ENCODE results near the gene ALPP. TPM values are rescaled to one million over a fixed set of nuclear protein-coding genes. Genes with fewer than 3 reads are reported as not detected.
A peak's percentile ranks its signal among the peaks of the same experiment; 100 is the strongest.

ALPP gene
- polyA plus RNA-seq, 1 of the 3 experiments (the other 2 are of a cell fraction), result not detected

DNA sequence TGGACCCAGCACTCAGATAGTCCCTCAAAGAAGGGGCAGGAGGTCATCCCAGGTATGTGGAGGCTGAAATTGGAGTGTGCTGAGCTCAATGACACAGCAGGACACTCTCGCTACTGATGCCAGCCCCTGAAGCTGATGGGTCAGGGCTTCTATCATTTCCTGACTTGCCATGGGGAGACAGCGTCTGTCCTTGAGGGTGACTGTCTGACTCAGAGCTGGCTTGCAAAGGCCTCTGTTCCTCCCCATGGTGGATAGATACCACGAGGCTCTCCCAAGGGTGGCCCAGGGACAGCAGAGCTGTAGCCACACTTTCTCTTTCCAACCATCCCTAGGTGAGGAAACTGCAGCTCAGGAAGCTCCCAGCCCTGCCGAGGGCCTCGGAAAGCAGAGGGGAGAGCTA is 38.9 kb downstream of the ALPP start:
- no peak overlapping the region for H3K27ac ChIP-seq (ENCODE audit: low read depth in 2 of 2, low read length in 1 of 2)
- H3K4me3 ChIP-seq (ENCODE audit: low read depth in 2 of 2, low read length in 1 of 2), result no peak overlapping the region
- peaks cover 81% of the 10 kb centered on the region for H3K27me3 ChIP-seq (ENCODE audit: insufficient read depth)
- H3K4me2 ChIP-seq, result no peak overlapping the region
- no peaks in the 10 kb centered on the region; a peak in 1 of 4 replicates for H3K4me1 ChIP-seq (ENCODE audit: control insufficient read depth in 1 of 2, insufficient read depth in 2 of 2, low read depth in 1 of 2, low read length in 1 of 2)
- H3K9me2 ChIP-seq, result no peaks in the 10 kb centered on the region
- no peaks in the 10 kb centered on the region for H3F3A ChIP-seq (replicated peaks; ENCODE audit: insufficient read depth)
- TF ChIP-seq SIN3A (IDR thresholded peaks at IDR 0.05; ENCODE audit: borderline replicate concordance, low read depth, low read length), result no peak
- TF ChIP-seq, protein P1, sequence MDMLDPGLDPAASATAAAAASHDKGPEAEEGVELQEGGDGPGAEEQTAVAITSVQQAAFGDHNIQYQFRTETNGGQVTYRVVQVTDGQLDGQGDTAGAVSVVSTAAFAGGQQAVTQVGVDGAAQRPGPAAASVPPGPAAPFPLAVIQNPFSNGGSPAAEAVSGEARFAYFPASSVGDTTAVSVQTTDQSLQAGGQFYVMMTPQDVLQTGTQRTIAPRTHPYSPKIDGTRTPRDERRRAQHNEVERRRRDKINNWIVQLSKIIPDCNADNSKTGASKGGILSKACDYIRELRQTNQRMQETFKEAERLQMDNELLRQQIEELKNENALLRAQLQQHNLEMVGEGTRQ (IDR thresholded peaks at IDR 0.05; ENCODE audit: borderline replicate concordance, low read depth, low read length), result no peak
- no peak for TF ChIP-seq NRF1 (IDR thresholded peaks at IDR 0.05; ENCODE audit: low read depth, low read length)
- no peaks in the 10 kb centered on the region for H3K79me2 ChIP-seq (ENCODE audit: insufficient read depth)
- no peak overlapping the region for H2AFZ ChIP-seq (ENCODE audit: low read depth)
- ChIA-PET POLR2A (no interaction called here), CTCF (interaction anchor here (0.6 to 1.1 kb wide), 4 partner anchors 14 to 511 kb away, joined by 3 read pairs; no protein-coding TSS in a partner anchor)
- DNase-seq, result no peak
- no peak overlapping the region for H3K9ac ChIP-seq
- no peaks in the 10 kb centered on the region for H4K20me1 ChIP-seq (ENCODE audit: insufficient read depth)
- 50% methylated on average over 1 of the region's 5 CpGs for WGBS (ENCODE audit: low lambda C conversion rate)
- no peaks in the 10 kb centered on the region for H3K36me3 ChIP-seq (replicated peaks in 1 of 2; ENCODE audit: control insufficient read depth in 1 of 2, insufficient read depth in 2 of 2, low read length in 1 of 2)
- no peaks in the 10 kb centered on the region for H3K9me3 ChIP-seq

DNA sequence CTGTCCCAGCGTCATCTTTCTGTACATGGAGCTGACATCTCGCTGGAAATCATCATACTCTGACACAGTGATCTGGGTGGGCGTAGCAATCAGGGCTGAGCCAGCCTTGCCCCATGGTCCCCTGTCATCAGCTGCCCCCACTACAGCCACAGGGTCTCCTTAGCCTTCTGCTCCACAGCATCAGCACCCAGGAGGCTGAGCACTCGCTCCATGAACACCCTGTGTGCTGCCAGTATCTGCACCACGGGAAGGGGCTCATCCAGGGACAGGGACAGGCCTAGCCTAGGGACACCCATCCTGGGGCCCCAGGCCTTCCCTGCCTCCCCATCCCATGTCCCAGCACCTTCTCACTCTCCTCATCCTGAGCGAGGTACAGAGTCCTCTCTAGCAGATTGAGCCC is 39.5 kb downstream of the ALPP start:
- H3K9me2 ChIP-seq, result no peaks in the 10 kb centered on the region
- no peak for TF ChIP-seq TAF1 (IDR thresholded peaks at IDR 0.05; ENCODE audit: borderline replicate concordance, low read depth, low read length)
- TF ChIP-seq, protein P2, sequence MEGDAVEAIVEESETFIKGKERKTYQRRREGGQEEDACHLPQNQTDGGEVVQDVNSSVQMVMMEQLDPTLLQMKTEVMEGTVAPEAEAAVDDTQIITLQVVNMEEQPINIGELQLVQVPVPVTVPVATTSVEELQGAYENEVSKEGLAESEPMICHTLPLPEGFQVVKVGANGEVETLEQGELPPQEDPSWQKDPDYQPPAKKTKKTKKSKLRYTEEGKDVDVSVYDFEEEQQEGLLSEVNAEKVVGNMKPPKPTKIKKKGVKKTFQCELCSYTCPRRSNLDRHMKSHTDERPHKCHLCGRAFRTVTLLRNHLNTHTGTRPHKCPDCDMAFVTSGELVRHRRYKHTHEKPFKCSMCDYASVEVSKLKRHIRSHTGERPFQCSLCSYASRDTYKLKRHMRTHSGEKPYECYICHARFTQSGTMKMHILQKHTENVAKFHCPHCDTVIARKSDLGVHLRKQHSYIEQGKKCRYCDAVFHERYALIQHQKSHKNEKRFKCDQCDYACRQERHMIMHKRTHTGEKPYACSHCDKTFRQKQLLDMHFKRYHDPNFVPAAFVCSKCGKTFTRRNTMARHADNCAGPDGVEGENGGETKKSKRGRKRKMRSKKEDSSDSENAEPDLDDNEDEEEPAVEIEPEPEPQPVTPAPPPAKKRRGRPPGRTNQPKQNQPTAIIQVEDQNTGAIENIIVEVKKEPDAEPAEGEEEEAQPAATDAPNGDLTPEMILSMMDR (IDR thresholded peaks at IDR 0.05), result no peak
- TF ChIP-seq SMC3 (IDR thresholded peaks at IDR 0.05; ENCODE audit: low read depth, low read length), result no peak
- TF ChIP-seq FOXM1 (IDR thresholded peaks at IDR 0.05; ENCODE audit: low read depth), result no peak
- no peak for TF ChIP-seq RXRA (IDR thresholded peaks at IDR 0.05; ENCODE audit: borderline replicate concordance, low read depth)
- no peak for TF ChIP-seq MEF2A (IDR thresholded peaks at IDR 0.05; ENCODE audit: borderline replicate concordance, low read depth)
- TF ChIP-seq, protein P3, sequence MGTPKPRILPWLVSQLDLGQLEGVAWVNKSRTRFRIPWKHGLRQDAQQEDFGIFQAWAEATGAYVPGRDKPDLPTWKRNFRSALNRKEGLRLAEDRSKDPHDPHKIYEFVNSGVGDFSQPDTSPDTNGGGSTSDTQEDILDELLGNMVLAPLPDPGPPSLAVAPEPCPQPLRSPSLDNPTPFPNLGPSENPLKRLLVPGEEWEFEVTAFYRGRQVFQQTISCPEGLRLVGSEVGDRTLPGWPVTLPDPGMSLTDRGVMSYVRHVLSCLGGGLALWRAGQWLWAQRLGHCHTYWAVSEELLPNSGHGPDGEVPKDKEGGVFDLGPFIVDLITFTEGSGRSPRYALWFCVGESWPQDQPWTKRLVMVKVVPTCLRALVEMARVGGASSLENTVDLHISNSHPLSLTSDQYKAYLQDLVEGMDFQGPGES (IDR thresholded peaks at IDR 0.05; ENCODE audit: low read depth, low read length), result no peak
- no peak for TF ChIP-seq EP300 (IDR thresholded peaks at IDR 0.05; ENCODE audit: borderline replicate concordance in 1 of 2, low read depth in 1 of 2, low read length in 1 of 2)
- no peak for TF ChIP-seq RFX5 (IDR thresholded peaks at IDR 0.05; ENCODE audit: low read length)
- no peak for TF ChIP-seq RCOR1 (IDR thresholded peaks at IDR 0.05; ENCODE audit: low read length)
- no peak for TF ChIP-seq CHD2 (IDR thresholded peaks at IDR 0.05; ENCODE audit: low read length, partially characterized antibody)
- TF ChIP-seq, protein P4, sequence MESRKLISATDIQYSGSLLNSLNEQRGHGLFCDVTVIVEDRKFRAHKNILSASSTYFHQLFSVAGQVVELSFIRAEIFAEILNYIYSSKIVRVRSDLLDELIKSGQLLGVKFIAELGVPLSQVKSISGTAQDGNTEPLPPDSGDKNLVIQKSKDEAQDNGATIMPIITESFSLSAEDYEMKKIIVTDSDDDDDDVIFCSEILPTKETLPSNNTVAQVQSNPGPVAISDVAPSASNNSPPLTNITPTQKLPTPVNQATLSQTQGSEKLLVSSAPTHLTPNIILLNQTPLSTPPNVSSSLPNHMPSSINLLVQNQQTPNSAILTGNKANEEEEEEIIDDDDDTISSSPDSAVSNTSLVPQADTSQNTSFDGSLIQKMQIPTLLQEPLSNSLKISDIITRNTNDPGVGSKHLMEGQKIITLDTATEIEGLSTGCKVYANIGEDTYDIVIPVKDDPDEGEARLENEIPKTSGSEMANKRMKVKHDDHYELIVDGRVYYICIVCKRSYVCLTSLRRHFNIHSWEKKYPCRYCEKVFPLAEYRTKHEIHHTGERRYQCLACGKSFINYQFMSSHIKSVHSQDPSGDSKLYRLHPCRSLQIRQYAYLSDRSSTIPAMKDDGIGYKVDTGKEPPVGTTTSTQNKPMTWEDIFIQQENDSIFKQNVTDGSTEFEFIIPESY (IDR thresholded peaks at IDR 0.05; ENCODE audit: borderline replicate concordance, low read depth), result no peak
- TF ChIP-seq, protein P5, sequence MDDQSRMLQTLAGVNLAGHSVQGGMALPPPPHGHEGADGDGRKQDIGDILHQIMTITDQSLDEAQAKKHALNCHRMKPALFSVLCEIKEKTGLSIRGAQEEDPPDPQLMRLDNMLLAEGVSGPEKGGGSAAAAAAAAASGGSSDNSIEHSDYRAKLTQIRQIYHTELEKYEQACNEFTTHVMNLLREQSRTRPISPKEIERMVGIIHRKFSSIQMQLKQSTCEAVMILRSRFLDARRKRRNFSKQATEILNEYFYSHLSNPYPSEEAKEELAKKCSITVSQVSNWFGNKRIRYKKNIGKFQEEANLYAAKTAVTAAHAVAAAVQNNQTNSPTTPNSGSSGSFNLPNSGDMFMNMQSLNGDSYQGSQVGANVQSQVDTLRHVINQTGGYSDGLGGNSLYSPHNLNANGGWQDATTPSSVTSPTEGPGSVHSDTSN (IDR thresholded peaks at IDR 0.05), result no peak
- no peak for TF ChIP-seq JUND (IDR thresholded peaks at IDR 0.05)
- TF ChIP-seq NRF1 (IDR thresholded peaks at IDR 0.05; ENCODE audit: low read depth, low read length), result no peak
- TF ChIP-seq GABPA (IDR thresholded peaks at IDR 0.05; ENCODE audit: low read depth), result no peak
- TF ChIP-seq RAD21 (IDR thresholded peaks at IDR 0.05; ENCODE audit: low read length), result no peak
- H3K9ac ChIP-seq, result no peak overlapping the region
- H3K79me2 ChIP-seq (ENCODE audit: insufficient read depth), result no peaks in the 10 kb centered on the region
- no peak overlapping the region for H3K4me2 ChIP-seq
- POLR2A ChIA-PET, result no interaction called here
- no peaks in the 10 kb centered on the region; a peak in 1 of 4 replicates for H3K4me1 ChIP-seq (ENCODE audit: control insufficient read depth in 1 of 2, insufficient read depth in 2 of 2, low read depth in 1 of 2, low read length in 1 of 2)
- H3K27me3 ChIP-seq (ENCODE audit: insufficient read depth), result peaks cover 76% of the 10 kb centered on the region
- H3K9me3 ChIP-seq, result no peaks in the 10 kb centered on the region
- H4K20me1 ChIP-seq (ENCODE audit: insufficient read depth), result no peaks in the 10 kb centered on the region
- no peaks in the 10 kb centered on the region for H3F3A ChIP-seq (replicated peaks; ENCODE audit: insufficient read depth)
- peak; percentile 18 for DNase-seq
- no peaks in the 10 kb centered on the region for H3K36me3 ChIP-seq (replicated peaks in 1 of 2; ENCODE audit: control insufficient read depth in 1 of 2, insufficient read depth in 2 of 2, low read length in 1 of 2)
- no peak overlapping the region for H3K27ac ChIP-seq (ENCODE audit: low read depth in 2 of 2, low read length in 1 of 2)
- 40% methylated on average over 4 of the region's 6 CpGs for WGBS (ENCODE audit: low lambda C conversion rate)
- CTCF ChIA-PET, result interaction anchor here (0.6 to 1.1 kb wide), 3 partner anchors 27 to 512 kb away, joined by 3 read pairs; no protein-coding TSS in a partner anchor
- no peak overlapping the region for H3K4me3 ChIP-seq (ENCODE audit: low read depth in 2 of 2, low read length in 1 of 2)
- no peak overlapping the region for H2AFZ ChIP-seq (ENCODE audit: low read depth)
